Ascending aorta (tissue), 2 donors: Measurements from ENCODE around the gene SEM1. TPM values are rescaled to one million over a fixed set of nuclear protein-coding genes. Genes with fewer than 3 reads are reported as not detected.

Experiments
- DNase-seq, 2 donors: peaks; one replicate each; pipeline ENCODE4 v3.0.0-alpha.2; 2019; ENCODE audit warnings: low spot score in 2 of 2
- H3K27ac ChIP-seq, 2 donors: fragments of 200-600 bp; sonication (generic); one replicate each; pipeline ENCODE4 v1.5.1; 2016 to 2017; ENCODE audit warnings: mild to moderate bottlenecking in 1 of 2
- H3K27me3 ChIP-seq: fragments of 200-600 bp; sonication (generic); one replicate; pipeline ENCODE4 v1.5.1; 2017
- H3K36me3 ChIP-seq, 2 donors: fragments of 200-600 bp; sonication (generic); one replicate each; pipeline ENCODE4 v1.5.1; 2016
- H3K4me1 ChIP-seq, 2 donors: fragments of 200-600 bp; sonication (generic); one replicate each; pipeline ENCODE4 v1.5.1; 2016 to 2017; ENCODE audit warnings: mild to moderate bottlenecking in 1 of 2
- H3K4me3 ChIP-seq, 2 donors: fragments of 200-600 bp; sonication (generic); one replicate each; pipeline ENCODE4 v1.5.1; 2016 to 2017; ENCODE audit warnings: mild to moderate bottlenecking in 1 of 2
- H3K9me3 ChIP-seq, 2 donors: fragments of 200-600 bp; sonication (generic); one replicate each; pipeline ENCODE4 v1.5.1; 2016
- CTCF ChIP-seq, 3 experiments: fragments of 200-600 bp in 2 of 3; fragments of 450-650 bp in 1 of 3; sonication (generic) in 2 of 3; IDR thresholded peaks; one replicate each; pipeline ENCODE4 v1.5.1; 2016 to 2019; ENCODE audit warnings: antibody characterized with exemption in 3 of 3, mild to moderate bottlenecking in 1 of 3, moderate library complexity in 1 of 3
- intact Hi-C: fragments of 100-400 bp; cut with DNase I; formaldehyde crosslinking; loops from one replicate; pipeline ENCODE4 v1.15.1; 2023
- total RNA-seq: library from RNA; depleted of rRNA; stranded (reverse); fragments of >200 nt; gene quantifications from one replicate; pipeline ENCODE4 v1.1.0, GENCODE V29; 2016

The SEM1 gene
- total RNA-seq, 1 donor from 2014 or later: 0.43 TPM

GRCh38 chr7:96689414-96689813 is 20.2 kb downstream of the SEM1 start:
- intact Hi-C loops: no loop called here
- Histone ChIP-seq H3K9me3 (no peaks in the 10 kb centered on the region), H3K4me3 (no peak overlapping the region), H3K27me3 (no peaks in the 10 kb centered on the region), H3K36me3 (peaks cover 8 to 29% of the 10 kb centered on the region in 2 donors), H3K4me1 (no peaks in the 10 kb centered on the region), H3K27ac (no peak overlapping the region)
- no peak for DNase-seq
- no peak for TF ChIP-seq CTCF (IDR thresholded peaks at IDR 0.05)

- no peak for DNase-seq
- Histone ChIP-seq H3K27me3 (no peaks in the 10 kb centered on the region), H3K9me3 (peaks cover 0 to 3% of the 10 kb centered on the region in 2 donors), H3K4me3 (no peak overlapping the region), H3K27ac (no peak overlapping the region), H3K36me3 (peaks cover 5 to 19% of the 10 kb centered on the region in 2 donors), H3K4me1 (no peaks in the 10 kb centered on the region)
- intact Hi-C loops: no loop called here
- no peak for TF ChIP-seq CTCF (IDR thresholded peaks at IDR 0.05)
Observed at GRCh38 chr7:96686305-96686704, 23.3 kb downstream of the SEM1 start.

- Histone ChIP-seq H3K36me3 (peaks cover 3 to 17% of the 10 kb centered on the region in 2 donors), H3K4me3 (no peak overlapping the region)
Observed at GRCh38 chr7:96685755-96686154, 23.9 kb downstream of the SEM1 start.

GRCh38 chr7:96685353-96685752 is 24.3 kb downstream of the SEM1 start:
- no peak overlapping the region for H3K4me3 ChIP-seq
- H3K36me3 ChIP-seq: peaks cover 3 to 17% of the 10 kb centered on the region in 2 donors
- H3K27me3 ChIP-seq: no peaks in the 10 kb centered on the region
- intact Hi-C loops: no loop called here
- H3K4me1 ChIP-seq: no peaks in the 10 kb centered on the region
- no peak for TF ChIP-seq CTCF (IDR thresholded peaks at IDR 0.05)
- H3K9me3 ChIP-seq: peaks cover 0 to 4% of the 10 kb centered on the region in 2 donors
- no peak overlapping the region for H3K27ac ChIP-seq
- no peak for DNase-seq

More at GRCh38 chr7:96685755-96686154, 23.9 kb downstream of the SEM1 start:
- intact Hi-C loops: no loop called here
- no peak for DNase-seq
- no peaks in the 10 kb centered on the region for H3K4me1 ChIP-seq
- TF ChIP-seq CTCF (IDR thresholded peaks at IDR 0.05): no peak
- no peaks in the 10 kb centered on the region for H3K27me3 ChIP-seq
- peaks cover 0 to 4% of the 10 kb centered on the region in 2 donors for H3K9me3 ChIP-seq
- no peak overlapping the region for H3K27ac ChIP-seq

- no peak overlapping the region for H3K4me3 ChIP-seq
- no peak for TF ChIP-seq CTCF (IDR thresholded peaks at IDR 0.05)
- peaks cover 0 to 4% of the 10 kb centered on the region in 2 donors for H3K9me3 ChIP-seq
- intact Hi-C loops: no loop called here
- no peak for DNase-seq
- H3K36me3 ChIP-seq: peaks cover 0 to 12% of the 10 kb centered on the region in 2 donors
- no peaks in the 10 kb centered on the region for H3K4me1 ChIP-seq
- H3K27ac ChIP-seq: no peak overlapping the region
- H3K27me3 ChIP-seq: no peaks in the 10 kb centered on the region
Observed at GRCh38 chr7:96679886-96680285, 29.8 kb downstream of the SEM1 start.

- H3K4me1 ChIP-seq: no peaks in the 10 kb centered on the region
- no peaks in the 10 kb centered on the region for H3K27me3 ChIP-seq
- intact Hi-C loops: no loop called here
- peaks cover 0 to 4% of the 10 kb centered on the region in 2 donors for H3K9me3 ChIP-seq
- H3K27ac ChIP-seq: no peak overlapping the region
- H3K36me3 ChIP-seq: peaks cover 0 to 14% of the 10 kb centered on the region in 2 donors
- no peak for DNase-seq
- no peak for TF ChIP-seq CTCF (IDR thresholded peaks at IDR 0.05)
- no peak overlapping the region for H3K4me3 ChIP-seq
Observed at GRCh38 chr7:96676919-96677318, 32.7 kb downstream of the SEM1 start.
